H1 (cell line): ENCODE data around the gene KCNK4. TPM values are rescaled to one million over a fixed set of nuclear protein-coding genes. Genes with fewer than 3 reads are reported as not detected.

ENCODE experiments used
- CTCF ChIA-PET: fragments of 300-600 bp; sonication (Branson Sonifier 250); formaldehyde crosslinking; loops from one replicate; lab custom pipeline; 2021; ENCODE audit not compliant: partially characterized antibody; lab: Charles Lee
- POLR2A ChIA-PET: fragments of 300-600 bp; sonication (Branson Sonifier 250); formaldehyde crosslinking; loops from one replicate; lab custom pipeline; 2021; ENCODE audit warnings: inconsistent platforms; ENCODE audit not compliant: partially characterized antibody; lab: Charles Lee
- DNase-seq, 2 experiments: peaks; one replicate each; pipeline versions ENCODE4 v3.0.0 to v3.0.0-alpha.2; 2010 to 2022; ENCODE audit warnings: low spot score in 2 of 2, low read depth in 1 of 2, mixed read lengths in 1 of 2
- FAIRE-seq: peaks from 2 replicates; lab custom pipeline; 2011; peaks lifted over from hg19 to GRCh38; lab: Jason Lieb, UNC
- H2AFZ ChIP-seq: 2 replicates; pipeline ENCODE4 v1.8.1; 2012; ENCODE audit warnings: low read length, inconsistent platforms
- H2AK5ac ChIP-seq: 2 replicates; pipeline ENCODE4 v1.6.1; 2013; ENCODE audit warnings: low read depth, low read length
- H2BK120ac ChIP-seq: replicated peaks from 2 replicates; pipeline ENCODE3; 2013; ENCODE audit warnings: low read depth, low read length, inconsistent platforms
- H2BK12ac ChIP-seq: 2 replicates; pipeline ENCODE4 v1.6.1; 2013; ENCODE audit warnings: low read depth, low read length
- H2BK15ac ChIP-seq: 2 replicates; pipeline ENCODE4 v1.6.1; 2013; ENCODE audit warnings: low read length
- H2BK20ac ChIP-seq: 2 replicates; pipeline ENCODE4 v1.6.1; 2013; ENCODE audit warnings: low read length
- H2BK5ac ChIP-seq: 2 replicates; pipeline ENCODE4 v1.6.1; 2013; ENCODE audit warnings: low read depth, low read length
- H3K14ac ChIP-seq: 2 replicates; pipeline ENCODE4 v1.6.1; 2013; ENCODE audit warnings: inconsistent platforms; ENCODE audit not compliant: insufficient read length
- H3K18ac ChIP-seq: 2 replicates; pipeline ENCODE4 v1.6.1; 2013; ENCODE audit warnings: low read length; ENCODE audit errors: extremely low read depth
- H3K23ac ChIP-seq: 2 replicates; pipeline ENCODE4 v1.6.1; 2013; ENCODE audit warnings: inconsistent platforms; ENCODE audit not compliant: insufficient read length
- H3K23me2 ChIP-seq: 2 replicates; pipeline ENCODE4 v1.6.1; 2013; ENCODE audit warnings: low read depth, low read length
- H3K27ac ChIP-seq: 2 replicates; pipeline ENCODE4 v1.6.1; 2011; ENCODE audit warnings: low read depth, low read length, inconsistent platforms
- H3K27me3 ChIP-seq, 4 experiments: replicated peaks in 1 of 4; 1 replicate in 1 of 4; 2 replicates in 3 of 4; pipeline versions ENCODE4 v1.6.1 to v1.8.1; 2011 to 2013; ENCODE audit warnings: low read length in 3 of 4, mild to moderate bottlenecking in 3 of 4, inconsistent platforms in 2 of 4, mixed read lengths in 2 of 4, moderate library complexity in 1 of 4; ENCODE audit not compliant: control insufficient read depth in 3 of 4, insufficient read depth in 3 of 4; ENCODE audit errors: extremely low read depth in 1 of 4
- H3K36me3 ChIP-seq, 4 experiments: 2 replicates each; pipeline versions ENCODE4 v1.6.1 to v1.8.1; 2011 to 2013; ENCODE audit warnings: mild to moderate bottlenecking in 4 of 4, low read length in 3 of 4, moderate library complexity in 2 of 4, control low read depth in 1 of 4, inconsistent platforms in 1 of 4; ENCODE audit not compliant: insufficient read depth in 4 of 4, control insufficient read depth in 2 of 4
- H3K4ac ChIP-seq: replicated peaks from 2 replicates; pipeline ENCODE3; 2013; ENCODE audit warnings: low read length, low read depth, mixed read lengths, inconsistent platforms; ENCODE audit not compliant: insufficient read length
- H3K4me1 ChIP-seq, 4 experiments: replicated peaks in 1 of 4; 1 replicate in 1 of 4; 2 replicates in 3 of 4; pipeline versions ENCODE4 v1.6.1 to v1.8.1; 2011 to 2013; ENCODE audit warnings: low read length in 3 of 4, inconsistent platforms in 2 of 4, mixed read lengths in 1 of 4; ENCODE audit not compliant: insufficient read depth in 4 of 4, control insufficient read depth in 3 of 4
- H3K4me2 ChIP-seq, 2 experiments: 2 replicates each; pipeline versions ENCODE4 v1.6.1 to v1.8.1; 2011 to 2013; ENCODE audit warnings: low read depth in 2 of 2, low read length in 2 of 2, control low read depth in 1 of 2, inconsistent platforms in 1 of 2, mild to moderate bottlenecking in 1 of 2; ENCODE audit not compliant: insufficient read depth in 1 of 2
- H3K4me3 ChIP-seq, 4 experiments: fragments of 200-600, 300-600 bp in 1 of 4; sonication (generic), shearing (Covaris generic), sonication (Bioruptor Twin) in 1 of 4; 2 replicates each; pipeline versions ENCODE4 v1.5.1 to v1.8.1; 2011 to 2016; ENCODE audit warnings: low read length in 4 of 4, low read depth in 3 of 4, control low read depth in 2 of 4, inconsistent platforms in 2 of 4, mild to moderate bottlenecking in 2 of 4, mixed read lengths in 1 of 4, moderate library complexity in 1 of 4; ENCODE audit not compliant: insufficient read depth in 2 of 4; ENCODE audit errors: extremely low read depth in 1 of 4
- H3K56ac ChIP-seq: replicated peaks from 2 replicates; pipeline ENCODE3; 2013; ENCODE audit warnings: low read depth, mild to moderate bottlenecking, mixed read lengths, low read length, inconsistent platforms; ENCODE audit not compliant: insufficient read length
- H3K79me1 ChIP-seq: 2 replicates; pipeline ENCODE4 v1.6.1; 2013; ENCODE audit warnings: low read depth, low read length, control low read depth
- H3K79me2 ChIP-seq, 2 experiments: 2 replicates each; pipeline versions ENCODE4 v1.6.1 to v1.8.1; 2012 to 2013; ENCODE audit warnings: low read length in 2 of 2, mild to moderate bottlenecking in 2 of 2, inconsistent platforms in 1 of 2; ENCODE audit not compliant: insufficient read depth in 2 of 2, control insufficient read depth in 1 of 2
- H3K9ac ChIP-seq, 4 experiments: replicated peaks in 1 of 4; 1 replicate in 1 of 4; 2 replicates in 3 of 4; pipeline versions ENCODE4 v1.6.1 to v1.8.1; 2011 to 2013; ENCODE audit warnings: low read depth in 3 of 4, low read length in 3 of 4, control low read depth in 2 of 4, mild to moderate bottlenecking in 2 of 4, moderate library complexity in 2 of 4, inconsistent platforms in 1 of 4; ENCODE audit errors: extremely low read depth in 1 of 4
- H3K9me3 ChIP-seq, 2 experiments: 2 replicates each; pipeline versions ENCODE4 v1.6.1 to v1.8.1; 2012 to 2013; ENCODE audit warnings: mild to moderate bottlenecking in 2 of 2, moderate library complexity in 2 of 2, control low read depth in 1 of 2, inconsistent platforms in 1 of 2, low read depth in 1 of 2, low read length in 1 of 2, mixed read lengths in 1 of 2; ENCODE audit not compliant: insufficient read depth in 2 of 2
- H4K20me1 ChIP-seq, 2 experiments: replicated peaks in 1 of 2; 2 replicates each; pipeline versions ENCODE3 to v1.8.1; 2011 to 2013; ENCODE audit warnings: inconsistent platforms in 2 of 2, low read length in 2 of 2, mild to moderate bottlenecking in 1 of 2; ENCODE audit not compliant: insufficient read depth in 2 of 2, control insufficient read depth in 1 of 2
- H4K5ac ChIP-seq: 2 replicates; pipeline ENCODE4 v1.6.1; 2013; ENCODE audit warnings: low read length, low read depth, mixed read lengths, inconsistent platforms; ENCODE audit not compliant: insufficient read length
- H4K8ac ChIP-seq: 2 replicates; pipeline ENCODE4 v1.8.0; 2013; ENCODE audit warnings: mild to moderate bottlenecking, moderate library complexity, low read length, inconsistent platforms; ENCODE audit not compliant: insufficient read depth; ENCODE audit errors: extremely low read depth
- H4K91ac ChIP-seq: replicated peaks from 2 replicates; pipeline ENCODE3; 2013; ENCODE audit warnings: low read length, mixed read lengths, inconsistent platforms; ENCODE audit not compliant: insufficient read length
- CBX8 ChIP-seq: fragments of 300-800, 300-1000 bp; sonication (generic); IDR thresholded peaks from 2 replicates; pipeline ENCODE4 v1.7.1; 2016; ENCODE audit warnings: low read depth, low read length, borderline replicate concordance
- EP300 ChIP-seq, 2 experiments: IDR thresholded peaks; 1 replicate in 1 of 2; 2 replicates in 1 of 2; pipeline ENCODE4 v1.6.1; 2011 to 2012; ENCODE audit warnings: low read depth in 2 of 2, low read length in 2 of 2, mild to moderate bottlenecking in 2 of 2, borderline replicate concordance in 1 of 2, inconsistent platforms in 1 of 2, moderate library complexity in 1 of 2
- MAX ChIP-seq: IDR thresholded peaks from 2 replicates; pipeline ENCODE4 v1.6.1; 2012; ENCODE audit warnings: inconsistent platforms
- RBBP5 ChIP-seq: IDR thresholded peaks from 2 replicates; pipeline ENCODE4 v1.7.1; 2012; ENCODE audit warnings: low read depth, mild to moderate bottlenecking, inconsistent platforms, low read length, moderate library complexity, borderline replicate concordance
- SAP30 ChIP-seq: fragments of 300-600 bp; sonication (generic); IDR thresholded peaks from 2 replicates; pipeline ENCODE4 v1.7.1; 2012; ENCODE audit warnings: low read length, moderate library complexity, mild to moderate bottlenecking, inconsistent platforms; ENCODE audit not compliant: insufficient read depth, insufficient replicate concordance
- SIRT6 ChIP-seq: IDR thresholded peaks from one replicate; pipeline ENCODE4 v1.7.1; 2012; ENCODE audit warnings: low read length, inconsistent platforms
- SRF ChIP-seq: IDR thresholded peaks from 2 replicates; pipeline ENCODE4 v1.6.1; 2011; ENCODE audit warnings: mild to moderate bottlenecking, low read depth, low read length, moderate library complexity
- USF2 ChIP-seq: IDR thresholded peaks from 2 replicates; pipeline ENCODE4 v1.6.1; 2011; ENCODE audit warnings: low read length, improper control_type of control experiment
- WGBS, 2 experiments: shearing (Covaris generic) in 1 of 2; methylation state at CpG; one replicate each; pipeline versions ENCODE4 v1.1.6 to v1.1.7; 2013 to 2015; ENCODE audit warnings: low lambda C conversion rate in 2 of 2, mixed read lengths in 2 of 2, inconsistent platforms in 1 of 2, low coverage in 1 of 2, missing lambda C conversion rate in 1 of 2; ENCODE audit not compliant: insufficient replicate concordance in 2 of 2, insufficient coverage in 1 of 2, insufficient read length in 1 of 2; ENCODE audit errors: extremely low coverage in 1 of 2, missing lambda C conversion rate in 1 of 2; 5-methylcytosine and 5-hydroxymethylcytosine counted together
- polyA plus RNA-seq, 7 experiments: library from polyadenylated mRNA; depleted of rRNA in 3 of 7; stranded (reverse) in 5 of 7; unstranded in 2 of 7; fragments of >200 nt in 5 of 7; fragments of 200-250 nt in 2 of 7; gene quantifications; 1 replicate in 5 of 7; 2 replicates in 1 of 7; 4 replicates in 1 of 7; pipeline versions ENCODE4 v1.2.1 to v1.2.3, GENCODE V29; 2011 to 2013; ENCODE audit warnings: missing spikeins in 2 of 7, mixed read lengths in 2 of 7
- total RNA-seq: library from RNA; stranded (reverse); fragmentation: NEBNext Ultra II Directional; extraction: Animal tissue kit (Norgen Biotek cat#: 25700); gene quantifications from 2 replicates; pipeline ENCODE4 v1.2.1, GENCODE V29; 2021

Gene KCNK4
- total and polyA plus RNA-seq, 2 of the 8 experiments (the other 6 are each of a cell fraction or from before 2014, with no cell fraction given), result 0.19 TPM; not detected in 1

GRCh38 chr11:64339286-64339685 lies 48.2 kb downstream of the KCNK4 start:
- H3K27ac ChIP-seq, result no peak overlapping the region
- CTCF ChIA-PET, result interaction anchor here (1.1 to 37.6 kb wide), 5 partner anchors 11 to 312 kb away, joined by 3 to 614 read pairs (median 16); partner anchors contain the start of genes CATSPERZ, CCDC88B, ESRRA and FERMT3
- 82% methylated on average over 4 of the region's 4 CpGs; no CpG with 5 or more reads in 1 of the 2 experiments for WGBS, 2 experiments
- H3K79me2 ChIP-seq, result no peaks in the 10 kb centered on the region
- H4K20me1 ChIP-seq, result no peaks in the 10 kb centered on the region
- H3K18ac ChIP-seq, result no peak overlapping the region; the same call in 1 of the 2 replicates
- H3K14ac ChIP-seq, result no peak overlapping the region
- H3K4me2 ChIP-seq, result no peak overlapping the region
- H2BK20ac ChIP-seq, result no peak overlapping the region
- no peaks in the 10 kb centered on the region for H3K79me1 ChIP-seq
- no peak overlapping the region for H2BK120ac ChIP-seq
- H4K8ac ChIP-seq, result no peak overlapping the region
- H3K9ac ChIP-seq, result no peak overlapping the region
- peaks cover 0 to 2% (median 0%) of the 10 kb centered on the region in 4 experiments; a peak in 1 of 7 replicates for H3K27me3 ChIP-seq
- H2BK12ac ChIP-seq, result no peak overlapping the region
- no peak overlapping the region for H3K23ac ChIP-seq
- H3K4ac ChIP-seq, result no peak overlapping the region
- peaks cover 11% of the 10 kb centered on the region; the same call in 1 of the 2 replicates for H3K23me2 ChIP-seq
- H2BK5ac ChIP-seq, result no peak overlapping the region
- H4K91ac ChIP-seq, result no peak overlapping the region
- no peaks in the 10 kb centered on the region for H3K9me3 ChIP-seq
- DNase-seq, result no peak
- peak overlapping the region; percentile 98 for H2BK15ac ChIP-seq
- POLR2A ChIA-PET, result interaction anchor here (2.3 to 2.5 kb wide), 2 partner anchors 8 to 22 kb away, joined by 12 to 15 read pairs; partner anchors contain the start of genes PRDX5 and TRMT112
- TF ChIP-seq SRF (no peak), RBBP5 (no peak), CBX8 (no peak), EP300 (IDR thresholded peaks at IDR 0.05; ENCODE audit: borderline replicate concordance in 1 of 2, low read depth in 2 of 2, low read length in 2 of 2) (no peak), SIRT6 (no peak), SAP30 (no peak), MAX (no peak), USF2 (no peak)
- no peak overlapping the region for H3K4me3 ChIP-seq
- H3K56ac ChIP-seq, result no peak overlapping the region
- no peak overlapping the region for H2AFZ ChIP-seq
- FAIRE-seq, result no peak
- no peak overlapping the region for H2AK5ac ChIP-seq
- H4K5ac ChIP-seq, result no peak overlapping the region
- H3K4me1 ChIP-seq, result peaks cover 0 to 23% (median 17%) of the 10 kb centered on the region in 4 experiments; a peak in 6 of 7 replicates
- H3K36me3 ChIP-seq, result no peaks in the 10 kb centered on the region
